ENCODE data around the gene IFNL1.

DNA sequence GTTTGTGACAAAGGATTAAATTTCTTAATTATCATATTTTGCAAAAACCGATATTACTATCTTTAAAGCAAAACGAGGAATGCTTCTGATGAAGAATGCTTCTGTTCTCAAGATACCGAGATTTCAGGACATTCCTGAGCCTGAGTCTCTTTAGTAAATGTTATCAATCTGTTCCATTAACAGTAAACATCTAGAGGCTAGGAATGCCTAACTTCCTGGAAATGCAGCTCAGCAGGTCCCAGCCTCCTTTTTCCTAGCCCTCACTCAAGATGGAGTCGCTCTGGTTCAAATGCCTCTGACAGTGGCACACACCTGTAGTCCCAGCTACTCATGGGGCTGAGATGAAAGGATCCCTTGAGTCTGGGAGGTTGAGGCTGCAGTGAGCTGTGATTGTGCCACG, 45.1 kb upstream of the IFNL1 start:
- TF ChIP-seq, protein P1, sequence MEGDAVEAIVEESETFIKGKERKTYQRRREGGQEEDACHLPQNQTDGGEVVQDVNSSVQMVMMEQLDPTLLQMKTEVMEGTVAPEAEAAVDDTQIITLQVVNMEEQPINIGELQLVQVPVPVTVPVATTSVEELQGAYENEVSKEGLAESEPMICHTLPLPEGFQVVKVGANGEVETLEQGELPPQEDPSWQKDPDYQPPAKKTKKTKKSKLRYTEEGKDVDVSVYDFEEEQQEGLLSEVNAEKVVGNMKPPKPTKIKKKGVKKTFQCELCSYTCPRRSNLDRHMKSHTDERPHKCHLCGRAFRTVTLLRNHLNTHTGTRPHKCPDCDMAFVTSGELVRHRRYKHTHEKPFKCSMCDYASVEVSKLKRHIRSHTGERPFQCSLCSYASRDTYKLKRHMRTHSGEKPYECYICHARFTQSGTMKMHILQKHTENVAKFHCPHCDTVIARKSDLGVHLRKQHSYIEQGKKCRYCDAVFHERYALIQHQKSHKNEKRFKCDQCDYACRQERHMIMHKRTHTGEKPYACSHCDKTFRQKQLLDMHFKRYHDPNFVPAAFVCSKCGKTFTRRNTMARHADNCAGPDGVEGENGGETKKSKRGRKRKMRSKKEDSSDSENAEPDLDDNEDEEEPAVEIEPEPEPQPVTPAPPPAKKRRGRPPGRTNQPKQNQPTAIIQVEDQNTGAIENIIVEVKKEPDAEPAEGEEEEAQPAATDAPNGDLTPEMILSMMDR (conservative IDR thresholded peaks at IDR 0.05; ENCODE audit: low read length) = no peak
- no peak for TF ChIP-seq EZH2phosphoT487 (IDR thresholded peaks at IDR 0.05; ENCODE audit: borderline replicate concordance, low read depth, low read length)
